Activated naive CD8-positive, alpha-beta T cell treated with anti-CD3 and anti-CD28 coated beads, Interleukin-2, amount 50 U/mL, for 24 hours (primary cell): ENCODE measurements around the gene TPPP.

Experiments used
- ATAC-seq: fragments of 150-1000 bp; cut with Tn5 transposase; one replicate; pipeline ENCODE4 v1.10.0; 2021
- DNase-seq: peaks from one replicate; pipeline ENCODE4 v3.0.0; 2021
- H3K27ac Mint-ChIP-seq: one replicate; pipeline ENCODE4 v1.8.0; 2021; ENCODE audit warnings: mild to moderate bottlenecking, mixed read lengths
- H3K27me3 Mint-ChIP-seq: one replicate; pipeline ENCODE4 v1.8.0; 2021; ENCODE audit warnings: mixed read lengths
- H3K36me3 Mint-ChIP-seq: one replicate; pipeline ENCODE4 v1.8.0; 2021; ENCODE audit warnings: low read depth, mixed read lengths
- H3K4me1 Mint-ChIP-seq: one replicate; pipeline ENCODE4 v1.8.0; 2021; ENCODE audit warnings: mixed read lengths
- H3K4me3 Mint-ChIP-seq: one replicate; pipeline ENCODE4 v1.8.0; 2021; ENCODE audit warnings: mild to moderate bottlenecking, moderate library complexity, mixed read lengths
- H3K9me3 Mint-ChIP-seq: one replicate; pipeline ENCODE4 v1.8.0; 2021; ENCODE audit warnings: mixed read lengths

The TPPP gene

DNA sequence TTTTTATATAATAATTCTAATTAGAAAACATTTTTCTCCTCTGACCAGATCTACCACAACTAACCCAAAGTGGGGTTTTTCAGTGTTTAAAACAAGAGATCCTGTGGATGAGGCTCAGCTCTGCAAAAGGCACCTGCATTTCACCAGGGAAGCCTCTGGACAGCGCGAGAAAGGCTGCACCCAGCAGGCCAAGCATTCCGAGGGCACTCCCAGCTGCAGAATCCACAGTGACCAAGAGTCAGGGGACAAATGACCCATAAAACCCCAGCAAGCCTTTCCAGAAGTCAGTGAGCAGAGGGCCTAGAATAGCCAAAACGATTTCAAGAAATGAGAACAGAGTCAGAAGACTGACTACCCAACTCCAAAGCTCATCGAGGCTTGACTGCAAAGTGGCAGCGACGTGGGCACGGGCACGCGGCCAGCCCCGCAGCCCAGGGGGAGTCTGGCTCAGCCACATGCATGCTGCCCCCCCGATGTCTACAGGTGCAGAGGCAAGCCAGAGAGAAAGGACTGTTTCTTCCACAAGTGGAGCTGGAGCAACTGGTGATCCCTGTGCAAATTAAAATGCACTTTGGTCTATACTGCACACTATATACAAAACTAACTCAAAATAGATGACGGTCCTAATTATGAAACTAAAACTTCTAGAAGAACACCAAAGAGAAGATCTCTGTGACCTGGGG, 26.2 kb downstream of the TPPP start:
- ATAC-seq (no peak), DNase-seq (no peak)
- Mint-ChIP-seq H3K4me1 (no peaks in the 10 kb centered on the region), H3K4me3 (no peak overlapping the region), H3K27me3 (no peaks in the 10 kb centered on the region), H3K36me3 (peaks cover 8% of the 10 kb centered on the region), H3K9me3 (no peaks in the 10 kb centered on the region), H3K27ac (no peak overlapping the region)

DNA sequence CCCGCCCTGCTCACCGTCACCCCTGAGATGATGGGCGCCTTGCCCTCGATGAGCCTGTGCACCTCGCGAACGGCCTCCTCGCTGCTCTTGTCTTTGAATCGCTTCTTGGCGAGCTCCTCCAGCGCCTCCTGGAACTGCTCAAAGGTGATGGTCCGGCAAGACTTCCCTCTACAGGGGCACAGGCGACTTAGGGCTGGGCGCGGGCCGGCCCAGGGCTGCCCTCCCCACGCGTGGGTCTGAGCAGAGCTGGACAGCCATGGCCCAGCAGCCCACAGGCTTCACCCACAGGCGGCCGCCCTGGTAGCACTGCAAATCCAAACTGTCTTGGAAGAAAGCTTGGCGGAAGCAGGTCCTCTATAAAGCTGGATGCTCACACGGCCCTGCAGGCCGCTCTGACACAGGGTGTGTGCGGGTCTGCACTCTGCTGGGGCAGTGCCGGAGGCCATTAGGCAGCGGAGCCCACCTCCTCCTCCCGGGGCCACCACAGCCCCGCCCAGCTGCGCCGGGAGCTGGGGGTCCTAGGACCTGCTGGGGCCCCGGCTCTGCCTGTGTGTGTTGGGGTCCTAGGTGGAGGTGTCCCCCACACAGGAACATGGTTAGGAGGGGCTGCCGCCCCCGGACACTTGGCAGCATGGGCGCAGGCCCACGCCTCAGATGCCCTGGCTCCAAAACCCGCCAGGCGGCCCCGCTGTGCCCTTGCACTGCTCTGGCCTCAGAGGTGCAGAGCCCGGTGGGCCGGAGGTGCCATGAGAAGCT, 27.0 kb downstream of the TPPP start:
- Mint-ChIP-seq H3K36me3 (peaks cover 11% of the 10 kb centered on the region), H3K4me3 (no peak overlapping the region), H3K27ac (no peak overlapping the region), H3K27me3 (no peaks in the 10 kb centered on the region), H3K4me1 (no peaks in the 10 kb centered on the region), H3K9me3 (no peaks in the 10 kb centered on the region)
- no peak for DNase-seq
- no peak for ATAC-seq

DNA sequence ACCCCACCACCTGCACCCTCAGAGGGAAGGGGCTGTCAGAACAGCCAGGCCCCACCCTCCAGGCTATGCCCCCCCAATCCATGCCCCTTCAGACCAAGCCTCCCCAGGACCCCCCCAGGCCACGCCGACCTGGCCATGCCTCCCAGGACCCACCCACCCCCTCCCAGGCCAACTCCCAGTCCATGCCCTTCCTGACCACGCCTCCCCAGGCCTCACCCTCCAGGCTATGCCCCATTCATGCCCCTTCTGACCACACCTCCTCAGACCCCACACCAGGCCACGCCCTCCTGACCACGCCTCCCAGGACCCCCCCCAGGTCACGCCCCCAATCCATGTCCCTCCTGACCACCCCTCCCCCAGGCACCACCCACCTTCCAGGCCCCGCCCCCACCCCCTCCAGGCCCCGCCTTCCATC, 27.6 kb downstream of the TPPP start:
- Mint-ChIP-seq H3K27me3 (no peaks in the 10 kb centered on the region), H3K27ac (no peak overlapping the region), H3K9me3 (no peaks in the 10 kb centered on the region), H3K4me1 (no peaks in the 10 kb centered on the region), H3K36me3 (peaks cover 13% of the 10 kb centered on the region), H3K4me3 (no peak overlapping the region)
- no peak for ATAC-seq
- DNase-seq: no peak

DNA sequence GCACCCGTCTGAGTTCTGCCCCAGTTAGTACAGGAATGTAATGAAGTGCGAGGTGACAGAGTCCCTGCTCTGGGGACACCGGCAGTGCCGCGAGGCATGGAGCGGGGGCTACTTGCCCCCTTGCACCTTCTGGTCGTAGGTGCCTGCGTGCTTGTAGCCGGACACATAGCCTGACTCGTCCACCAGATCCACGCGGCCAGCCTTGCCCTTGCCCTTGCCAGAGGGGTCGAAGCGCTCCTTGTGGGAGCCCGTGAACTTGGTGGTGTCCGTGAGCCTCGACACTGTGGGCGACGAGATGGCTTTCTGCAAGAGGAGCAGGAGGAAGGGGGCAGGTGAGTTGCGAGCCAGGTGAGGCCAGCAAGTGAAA, 28.2 kb downstream of the TPPP start:
- Mint-ChIP-seq H3K36me3 (peaks cover 16% of the 10 kb centered on the region), H3K27ac (no peak overlapping the region), H3K9me3 (no peaks in the 10 kb centered on the region), H3K4me3 (no peak overlapping the region), H3K4me1 (no peaks in the 10 kb centered on the region), H3K27me3 (no peaks in the 10 kb centered on the region)
- no peak for ATAC-seq
- no peak for DNase-seq

DNA sequence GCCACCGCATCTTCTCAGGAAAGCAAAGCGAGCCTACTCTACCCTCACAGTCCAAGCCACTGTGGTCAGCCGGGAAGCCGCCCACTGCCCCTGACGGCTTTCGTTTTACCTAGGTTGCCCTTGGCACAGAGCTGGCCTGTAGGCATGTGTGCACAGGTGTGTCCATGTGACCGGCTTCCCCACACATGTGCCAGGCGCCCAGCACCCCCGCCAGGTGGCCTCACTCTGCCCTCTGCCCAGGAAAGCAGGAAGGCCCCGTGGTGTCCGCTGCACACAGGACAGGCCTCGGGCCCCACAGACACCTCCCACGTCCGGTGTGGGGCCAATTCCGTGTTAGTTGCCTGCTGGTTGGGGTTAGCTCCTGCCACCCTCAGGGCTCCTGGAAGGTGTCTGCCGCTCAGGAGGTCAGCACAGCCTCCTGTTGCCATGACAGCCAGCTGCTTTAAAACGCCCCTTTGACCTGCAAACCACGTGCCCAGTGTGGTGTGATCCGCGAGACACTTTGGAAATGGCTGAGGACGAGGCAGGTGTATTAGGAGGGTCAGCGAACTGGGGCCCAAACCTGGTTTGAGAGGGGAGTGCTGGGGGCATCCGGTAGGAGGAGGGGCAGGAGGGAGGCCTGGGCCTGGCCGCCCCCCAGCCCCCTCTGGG, 28.7 kb downstream of the TPPP start:
- Mint-ChIP-seq H3K36me3 (peaks cover 19% of the 10 kb centered on the region), H3K4me3 (no peak overlapping the region), H3K27ac (no peak overlapping the region), H3K27me3 (no peaks in the 10 kb centered on the region), H3K9me3 (no peaks in the 10 kb centered on the region), H3K4me1 (no peaks in the 10 kb centered on the region)
- no peak for DNase-seq
- ATAC-seq: no peak

DNA sequence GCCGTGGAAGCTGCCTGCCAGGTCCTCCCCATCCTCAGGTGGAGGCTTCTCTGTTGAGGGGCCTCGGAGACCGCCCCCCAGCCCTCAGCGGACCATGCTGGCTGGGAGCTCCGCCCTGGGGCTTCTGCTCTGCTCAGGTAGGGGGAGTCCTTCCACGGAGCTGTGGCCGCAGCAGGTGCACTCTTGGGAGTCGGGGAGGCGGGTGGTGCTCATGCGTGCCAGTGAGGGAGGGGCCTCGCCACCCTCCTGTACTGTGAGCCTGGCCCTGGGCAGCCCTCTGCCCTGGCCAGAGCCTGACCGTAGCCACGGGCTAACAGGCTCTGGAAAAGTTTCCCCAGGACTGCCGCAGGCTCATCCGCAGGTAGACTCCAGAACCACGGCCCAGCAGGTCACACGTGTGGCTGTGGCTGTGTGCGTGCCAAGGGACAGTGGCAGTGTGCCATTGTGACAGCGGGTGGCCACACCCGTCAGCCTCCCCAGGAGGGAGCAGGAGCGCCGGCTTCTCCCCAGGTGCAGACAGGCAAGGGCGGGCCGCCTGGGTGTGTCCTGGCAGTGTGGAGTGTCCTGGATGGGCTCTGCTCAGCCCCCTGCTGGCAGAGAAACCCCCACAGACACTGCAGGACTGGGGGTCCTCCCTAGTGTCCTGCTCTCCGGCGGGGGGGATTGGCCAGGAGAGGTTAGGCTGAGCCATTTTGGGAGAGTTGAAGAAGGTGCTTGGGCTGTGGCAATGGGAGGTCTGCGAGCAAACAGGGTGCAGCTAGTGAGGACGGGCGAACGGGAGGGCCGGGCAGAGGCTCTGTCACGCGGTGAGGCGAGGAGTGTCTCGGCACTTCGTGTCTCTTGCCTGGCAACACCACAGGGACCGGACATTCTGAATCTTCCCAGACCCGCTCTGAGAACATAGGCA, 29.5 kb downstream of the TPPP start:
- Mint-ChIP-seq H3K36me3 (peaks cover 25% of the 10 kb centered on the region), H3K4me1 (no peaks in the 10 kb centered on the region), H3K9me3 (no peaks in the 10 kb centered on the region), H3K27ac (no peak overlapping the region), H3K4me3 (no peak overlapping the region), H3K27me3 (no peaks in the 10 kb centered on the region)
- DNase-seq: no peak
- no peak for ATAC-seq

DNA sequence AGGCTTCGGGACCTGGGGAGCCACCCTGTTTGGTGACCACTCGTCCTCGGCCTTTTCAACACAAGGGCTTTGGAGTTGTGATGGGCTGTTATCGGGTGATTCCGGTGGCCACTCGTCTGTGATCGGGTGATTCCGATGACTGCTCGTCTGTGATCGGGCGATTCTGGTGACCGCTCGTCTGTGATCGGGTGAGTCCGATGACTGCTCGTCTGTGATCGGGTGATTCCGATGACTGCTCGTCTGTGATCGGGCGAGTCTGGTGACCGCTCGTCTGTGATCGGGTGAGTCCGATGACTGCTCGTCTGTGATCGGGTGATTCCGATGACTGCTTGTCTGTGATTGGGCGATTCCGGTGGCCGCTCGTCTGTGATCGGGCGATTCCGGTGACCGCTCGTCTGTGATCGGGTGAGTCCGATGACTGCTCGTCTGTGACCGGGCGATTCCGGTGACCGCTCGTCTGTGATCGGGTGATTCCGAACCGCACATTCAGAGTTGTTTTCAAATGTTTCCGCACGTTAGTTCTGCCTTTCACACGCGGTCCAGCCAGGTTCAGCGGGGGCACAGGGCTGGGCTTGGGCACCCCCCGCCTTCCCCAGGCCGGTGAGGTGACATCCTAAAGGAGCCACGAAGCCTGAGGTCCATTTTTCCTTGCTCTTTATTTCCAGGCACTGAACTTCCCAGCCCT, 30.3 kb downstream of the TPPP start:
- Mint-ChIP-seq H3K4me1 (no peaks in the 10 kb centered on the region), H3K9me3 (no peaks in the 10 kb centered on the region), H3K27me3 (no peaks in the 10 kb centered on the region), H3K4me3 (no peak overlapping the region), H3K36me3 (peaks cover 29% of the 10 kb centered on the region), H3K27ac (no peak overlapping the region)
- no peak for DNase-seq
- no peak for ATAC-seq

DNA sequence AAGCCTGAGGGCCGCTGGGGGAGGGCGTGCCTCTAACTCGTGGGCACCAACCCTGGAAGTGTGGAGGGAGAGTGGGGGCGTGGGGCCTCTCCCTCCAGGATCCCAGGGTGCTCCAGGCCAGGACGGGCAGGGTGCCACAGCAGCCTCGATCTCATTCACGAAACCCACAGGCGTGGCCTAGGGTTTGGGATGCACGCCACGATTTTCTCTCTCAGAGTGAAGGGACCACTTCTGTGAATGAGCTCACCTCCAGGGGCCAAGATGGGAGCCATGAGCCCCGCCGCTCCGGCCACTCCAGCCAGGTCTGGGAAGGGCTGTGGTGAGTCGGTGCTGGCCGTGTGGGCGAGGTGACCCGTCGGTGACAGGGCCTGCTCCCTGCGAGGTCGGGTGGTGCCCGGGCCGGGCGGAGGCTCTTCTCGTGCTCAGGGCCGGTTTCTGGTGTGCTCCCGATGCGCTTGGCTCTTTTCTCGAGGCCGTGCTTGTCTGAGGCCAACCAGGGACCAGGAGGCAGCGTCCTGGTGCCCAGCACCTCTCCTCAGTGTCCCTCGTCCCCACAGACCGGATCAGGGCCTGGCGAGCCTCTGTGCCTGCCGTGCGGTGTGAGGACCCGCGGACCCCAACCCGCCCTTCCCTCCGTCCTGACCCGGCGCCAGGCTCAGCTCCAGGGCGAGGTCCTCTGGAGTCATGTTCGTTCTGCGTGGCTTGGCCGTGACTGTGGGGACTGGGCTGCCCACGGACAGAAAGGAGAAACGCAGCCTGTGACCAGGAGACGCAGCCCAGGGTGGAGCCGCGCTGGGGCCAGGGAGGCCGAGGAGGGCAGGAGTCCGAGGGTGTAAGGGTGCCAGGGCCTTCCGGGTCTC, 31.0 kb downstream of the TPPP start:
- ATAC-seq (no peak), DNase-seq (no peak)
- H3K4me3 Mint-ChIP-seq: no peak overlapping the region
- H3K4me1 Mint-ChIP-seq: no peaks in the 10 kb centered on the region
- peaks cover 31% of the 10 kb centered on the region for H3K36me3 Mint-ChIP-seq
- H3K27me3 Mint-ChIP-seq: no peaks in the 10 kb centered on the region
- H3K9me3 Mint-ChIP-seq: no peaks in the 10 kb centered on the region
- no peak overlapping the region for H3K27ac Mint-ChIP-seq

DNA sequence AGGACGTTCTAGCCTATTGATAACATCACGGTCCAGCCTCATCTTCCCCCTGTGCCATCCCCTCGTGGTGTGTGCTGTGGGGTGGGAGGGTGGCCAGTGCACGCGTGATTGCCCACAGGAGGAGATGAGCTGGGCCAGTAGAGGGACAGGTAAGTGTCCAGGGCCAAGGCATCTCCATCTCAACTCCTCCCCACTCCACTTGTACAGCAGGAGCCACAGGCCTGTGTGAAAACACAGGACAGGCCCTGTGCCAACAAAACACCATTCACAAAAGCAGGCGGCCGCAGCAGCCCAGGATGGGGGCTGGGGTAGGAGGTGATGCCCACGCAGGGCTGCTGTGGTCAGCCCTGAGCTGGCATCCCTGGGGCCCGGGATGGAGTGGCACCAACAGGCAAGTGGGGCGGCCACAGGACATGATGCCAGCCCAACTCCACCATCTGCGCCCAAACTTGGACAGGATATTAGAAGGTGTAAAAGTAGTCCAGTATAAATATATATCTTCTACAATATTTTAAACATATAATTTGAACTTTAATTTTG, 32.6 kb downstream of the TPPP start:
- Mint-ChIP-seq H3K9me3 (no peaks in the 10 kb centered on the region), H3K27me3 (no peaks in the 10 kb centered on the region), H3K4me3 (no peak overlapping the region), H3K27ac (no peak overlapping the region), H3K36me3 (peaks cover 41% of the 10 kb centered on the region), H3K4me1 (no peaks in the 10 kb centered on the region)
- DNase-seq: no peak
- no peak for ATAC-seq

DNA sequence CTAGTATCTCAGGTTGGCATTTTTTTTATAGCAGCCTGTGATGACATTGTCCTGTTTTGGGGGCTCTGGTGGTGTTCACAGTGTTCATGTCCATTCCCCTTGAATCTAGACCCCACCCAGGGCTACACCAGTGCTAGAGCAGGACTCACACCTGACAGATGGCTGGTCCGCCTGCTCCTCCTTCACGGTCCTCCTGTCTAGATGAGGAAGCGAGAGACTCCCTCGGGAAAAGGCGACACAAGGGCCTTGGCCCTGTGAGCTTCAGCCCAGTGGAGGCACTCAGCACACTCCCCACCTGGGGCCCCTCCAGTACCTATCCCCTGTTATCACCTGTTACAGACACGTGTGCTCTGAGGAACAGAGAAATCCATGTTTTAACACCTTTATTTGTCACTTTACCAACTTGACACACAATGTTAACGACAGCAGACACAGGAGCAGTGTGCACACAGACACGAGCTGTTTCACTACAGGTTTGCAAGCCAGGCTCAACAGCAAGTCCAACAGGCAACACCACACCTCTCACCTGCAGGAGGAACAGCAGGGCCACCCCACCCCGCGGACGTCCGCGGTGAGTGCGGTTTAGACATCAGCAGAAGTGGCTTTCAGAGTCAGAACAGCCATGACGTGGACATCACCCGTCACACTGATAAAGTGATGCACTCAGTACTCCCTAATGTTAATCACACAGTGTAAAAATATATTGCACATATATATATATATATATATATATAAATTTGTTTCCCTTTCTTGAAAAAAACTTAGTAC, 33.5 kb downstream of the TPPP start:
- no peak for ATAC-seq
- H3K9me3 Mint-ChIP-seq: no peaks in the 10 kb centered on the region
- no peak for DNase-seq
- H3K4me3 Mint-ChIP-seq: no peak overlapping the region
- no peaks in the 10 kb centered on the region for H3K4me1 Mint-ChIP-seq
- H3K36me3 Mint-ChIP-seq: peaks cover 41% of the 10 kb centered on the region
- no peaks in the 10 kb centered on the region for H3K27me3 Mint-ChIP-seq
- no peak overlapping the region for H3K27ac Mint-ChIP-seq

DNA sequence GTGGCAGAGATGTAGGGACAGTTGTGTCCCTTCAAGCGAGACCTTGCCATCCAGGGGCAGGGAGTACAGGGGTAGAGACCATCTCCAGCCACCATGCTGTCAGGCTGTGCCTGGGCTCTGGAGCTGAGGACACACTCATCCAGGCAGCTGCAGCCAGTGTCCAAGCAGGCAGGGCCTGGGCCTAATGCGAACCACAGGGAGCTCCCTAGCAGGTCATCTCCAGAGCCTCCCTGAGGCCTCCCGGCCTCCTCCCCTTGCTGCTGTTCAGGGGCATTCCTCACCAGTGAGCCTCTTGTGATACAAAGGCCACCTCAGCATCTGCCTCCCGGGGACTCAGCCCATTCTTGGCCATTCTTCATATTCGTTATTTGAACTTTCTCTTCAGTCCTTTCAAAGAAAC, 35.0 kb downstream of the TPPP start:
- ATAC-seq (no peak), DNase-seq (no peak)
- Mint-ChIP-seq H3K9me3 (no peaks in the 10 kb centered on the region), H3K27ac (no peak overlapping the region), H3K36me3 (peaks cover 37% of the 10 kb centered on the region), H3K27me3 (no peaks in the 10 kb centered on the region), H3K4me3 (no peak overlapping the region), H3K4me1 (no peaks in the 10 kb centered on the region)

DNA sequence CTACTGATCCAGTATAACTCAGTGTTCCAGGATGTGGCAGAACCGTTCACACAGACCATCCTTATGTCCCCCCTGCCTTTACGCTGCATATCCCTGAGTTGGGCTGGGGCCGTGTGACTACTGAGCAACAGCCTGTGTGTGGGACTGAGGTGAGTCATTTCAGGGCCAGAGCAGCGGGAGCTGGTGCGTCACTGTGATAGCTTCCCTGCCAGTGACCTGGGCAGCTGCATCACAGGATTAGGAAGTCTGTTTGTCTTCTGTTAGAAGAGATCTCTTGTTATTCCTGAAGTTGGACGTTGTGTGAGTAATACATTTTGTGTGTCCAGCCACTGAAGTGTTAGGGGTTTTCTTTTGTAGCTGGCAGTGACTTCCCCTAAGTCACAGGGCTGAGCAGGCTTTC, 35.6 kb downstream of the TPPP start:
- peak; percentile 49 for ATAC-seq
- no peaks in the 10 kb centered on the region for H3K27me3 Mint-ChIP-seq
- H3K27ac Mint-ChIP-seq: no peak overlapping the region
- no peaks in the 10 kb centered on the region for H3K4me1 Mint-ChIP-seq
- H3K9me3 Mint-ChIP-seq: no peaks in the 10 kb centered on the region
- no peak overlapping the region for H3K4me3 Mint-ChIP-seq
- peaks cover 37% of the 10 kb centered on the region for H3K36me3 Mint-ChIP-seq
- DNase-seq: no peak

DNA sequence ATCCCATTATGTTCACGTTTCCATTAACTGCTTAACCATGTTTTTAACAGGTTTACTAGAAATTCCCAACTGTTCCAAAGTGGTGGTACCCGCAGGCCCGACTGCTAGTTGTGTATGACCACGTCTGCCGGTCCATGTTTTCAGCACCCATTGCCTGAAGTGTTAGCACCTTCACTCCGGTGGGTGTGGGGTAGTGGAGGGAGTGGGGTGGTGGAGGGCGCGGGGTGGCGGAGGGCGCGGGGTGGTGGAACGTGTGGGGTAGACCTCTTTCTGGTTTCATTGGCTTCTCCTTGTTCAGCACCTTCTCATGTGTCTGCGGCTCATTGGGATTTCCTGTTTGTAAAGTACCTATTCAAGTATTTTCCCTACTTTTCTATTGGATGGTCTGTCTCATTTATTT, 37.7 kb downstream of the TPPP start:
- peaks cover 32% of the 10 kb centered on the region for H3K36me3 Mint-ChIP-seq
- no peaks in the 10 kb centered on the region for H3K4me1 Mint-ChIP-seq
- H3K9me3 Mint-ChIP-seq: no peaks in the 10 kb centered on the region
- H3K27ac Mint-ChIP-seq: no peak overlapping the region
- DNase-seq (no peak), ATAC-seq (no peak)
- H3K4me3 Mint-ChIP-seq: no peak overlapping the region
- H3K27me3 Mint-ChIP-seq: no peaks in the 10 kb centered on the region
